Activated naive CD8-positive, alpha-beta T cell treated with anti-CD3 and anti-CD28 coated beads, Interleukin-2, amount 10 ng/mL, durations not matched to agents 7 days and 5 days (primary cell): ENCODE data around the gene PRR5. TPM values are rescaled to one million over a fixed set of nuclear protein-coding genes. Genes with fewer than 3 reads are reported as not detected.

ENCODE experiments used
- ATAC-seq: fragments of 150-1000 bp; cut with Tn5 transposase; one replicate; pipeline ENCODE4 v1.10.0; 2021; ENCODE audit warnings: low read depth, moderate library complexity
- POLR2A ChIA-PET: fragments of 350-600 bp; sonication (Branson Sonifier 250); formaldehyde crosslinking; loops from one replicate; lab custom pipeline; 2021; ENCODE audit warnings: antibody characterized with exemption; lab: Charles Lee
- DNase-seq: peaks from one replicate; pipeline ENCODE4 v3.0.0; 2021
- H3K27ac Mint-ChIP-seq: one replicate; pipeline ENCODE4 v1.8.0; 2022; ENCODE audit warnings: mild to moderate bottlenecking, mixed read lengths
- H3K27me3 Mint-ChIP-seq: one replicate; pipeline ENCODE4 v1.8.0; 2022; ENCODE audit warnings: mild to moderate bottlenecking, moderate library complexity, mixed read lengths
- H3K36me3 Mint-ChIP-seq: one replicate; pipeline ENCODE4 v1.8.0; 2021; ENCODE audit warnings: mild to moderate bottlenecking, mixed read lengths
- H3K4me1 Mint-ChIP-seq: one replicate; pipeline ENCODE4 v1.8.0; 2021; ENCODE audit warnings: mixed read lengths
- H3K4me3 Mint-ChIP-seq: one replicate; pipeline ENCODE4 v1.8.0; 2022; ENCODE audit warnings: mild to moderate bottlenecking, moderate library complexity, mixed read lengths
- H3K9me3 Mint-ChIP-seq: one replicate; pipeline ENCODE4 v1.8.0; 2021; ENCODE audit warnings: mixed read lengths
- total RNA-seq, 2 experiments: library from RNA; stranded (reverse); gene quantifications; one replicate each; pipeline ENCODE4 v1.2.3, GENCODE V29; 2021

Gene PRR5
- total RNA-seq, 2 experiments from 2014 or later, result 51.5 to 52.3 TPM

DNA sequence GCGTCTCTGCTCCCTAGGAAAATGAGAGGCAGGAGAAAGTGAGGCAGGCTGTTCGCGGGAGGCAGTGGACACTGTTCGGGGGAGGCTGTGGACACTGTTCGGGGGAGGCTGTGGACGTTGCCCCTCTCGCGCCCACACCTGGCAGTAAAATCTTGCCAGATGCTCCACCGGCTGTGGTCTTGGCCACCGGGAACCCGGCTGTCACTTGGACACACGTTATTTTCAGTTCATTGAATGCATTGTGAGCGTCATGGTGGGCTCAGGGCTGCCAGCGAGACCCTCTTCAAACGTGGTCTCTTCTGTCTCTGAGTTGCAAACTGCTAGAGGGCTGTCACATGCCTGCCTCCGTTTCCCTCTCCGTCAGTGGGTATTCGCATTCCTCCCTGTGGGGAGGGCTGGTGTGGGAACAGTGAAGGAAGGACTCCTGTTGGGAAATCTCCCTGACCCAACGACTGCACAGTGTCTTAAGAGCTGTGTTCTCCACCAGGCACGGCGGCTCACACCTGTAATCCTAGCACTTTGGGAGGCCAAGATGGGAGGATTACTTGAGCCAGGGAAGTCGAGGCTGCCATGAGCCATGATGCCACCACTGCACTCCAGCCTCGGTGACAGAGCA lies 1.4 kb downstream of the PRR5 start:
- DNase-seq (no peak), ATAC-seq (no peak)
- peaks cover 3% of the 10 kb centered on the region for H3K36me3 Mint-ChIP-seq
- H3K4me1 Mint-ChIP-seq, result peaks cover 9% of the 10 kb centered on the region
- no peak overlapping the region for H3K27ac Mint-ChIP-seq
- no peaks in the 10 kb centered on the region for H3K27me3 Mint-ChIP-seq
- no peaks in the 10 kb centered on the region for H3K9me3 Mint-ChIP-seq
- POLR2A ChIA-PET, result interaction anchor here (0.6 to 1.6 kb wide), 4 partner anchors 10 to 522 kb away, joined by 3 to 4 read pairs (median 3); partner anchors contain the start of gene PARVG
- peak overlapping the region; percentile 74 for H3K4me3 Mint-ChIP-seq

DNA sequence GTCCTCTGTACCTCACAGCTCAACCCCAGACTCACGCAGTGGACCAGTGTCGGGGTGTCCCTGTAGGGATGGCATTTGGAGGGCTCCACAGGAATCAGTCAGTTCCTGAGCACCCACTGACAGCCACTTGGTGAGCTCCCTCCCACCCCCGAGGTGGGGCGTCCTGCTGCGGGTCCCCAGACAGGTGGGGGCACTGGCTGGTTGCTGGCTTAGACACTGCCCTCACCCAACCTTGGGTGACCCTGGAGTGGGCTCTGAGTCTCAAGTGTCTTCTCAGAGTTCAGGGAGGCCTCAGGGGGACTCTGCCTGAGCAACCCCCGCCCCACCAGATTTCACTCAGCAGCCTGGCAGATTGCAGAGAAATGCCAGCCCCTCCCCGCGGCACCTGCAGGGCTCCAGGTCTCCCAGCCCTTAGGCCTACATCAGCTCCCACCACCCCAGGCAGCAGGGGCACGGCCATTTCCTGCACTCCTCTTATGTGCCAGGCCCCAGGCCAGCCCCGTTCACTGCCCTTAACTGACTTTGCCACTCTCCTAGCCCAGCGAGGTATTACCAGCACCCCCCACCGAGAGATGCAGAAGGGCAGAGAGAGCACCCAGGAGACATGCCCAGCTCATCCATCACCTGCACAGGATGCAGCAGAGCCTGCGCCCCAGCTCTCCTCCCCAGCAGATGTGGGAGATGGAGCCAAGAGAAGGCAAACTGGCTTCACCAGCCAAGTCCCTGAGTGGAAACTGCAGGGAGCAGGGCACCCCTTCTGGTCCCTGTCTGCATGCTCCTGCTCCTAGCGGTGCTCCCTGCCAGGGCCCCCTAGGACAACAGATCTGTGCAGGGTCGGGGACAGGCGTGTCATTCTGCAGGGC lies 2.4 kb downstream of the PRR5 start:
- Mint-ChIP-seq H3K36me3 (peaks cover 3% of the 10 kb centered on the region), H3K27ac (no peak overlapping the region)
- POLR2A ChIA-PET, result interaction anchor here (1.3 kb wide), 1 partner anchor 9 kb away, joined by 3 read pairs; no protein-coding TSS in a partner anchor

DNA sequence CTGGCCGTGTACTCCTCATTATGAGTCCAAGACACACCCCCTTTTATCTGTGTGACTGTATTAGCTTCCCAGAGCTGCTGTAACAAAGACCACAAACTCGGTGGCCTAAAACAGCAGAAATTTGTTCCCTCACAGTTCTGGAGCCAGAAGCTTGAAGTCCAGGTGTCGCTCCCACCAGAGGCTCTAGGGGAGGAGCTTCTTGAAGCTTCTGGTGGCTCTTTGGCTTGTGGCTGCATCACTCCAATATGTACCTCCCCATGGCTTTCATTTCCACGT lies 3.0 kb downstream of the PRR5 start:
- Mint-ChIP-seq H3K36me3 (peaks cover 3% of the 10 kb centered on the region), H3K4me1 (peaks cover 12% of the 10 kb centered on the region), H3K9me3 (no peaks in the 10 kb centered on the region), H3K27me3 (no peaks in the 10 kb centered on the region), H3K4me3 (no peak overlapping the region), H3K27ac (no peak overlapping the region)
- POLR2A ChIA-PET, result no interaction called here
- no peak for ATAC-seq
- no peak for DNase-seq

More for the DNA sequence above, 2.4 kb downstream of the PRR5 start:
- H3K4me3 Mint-ChIP-seq, result no peak overlapping the region
- H3K4me1 Mint-ChIP-seq, result peaks cover 12% of the 10 kb centered on the region
- DNase-seq (no peak), ATAC-seq (no peak)
- no peaks in the 10 kb centered on the region for H3K9me3 Mint-ChIP-seq
- no peaks in the 10 kb centered on the region for H3K27me3 Mint-ChIP-seq

DNA sequence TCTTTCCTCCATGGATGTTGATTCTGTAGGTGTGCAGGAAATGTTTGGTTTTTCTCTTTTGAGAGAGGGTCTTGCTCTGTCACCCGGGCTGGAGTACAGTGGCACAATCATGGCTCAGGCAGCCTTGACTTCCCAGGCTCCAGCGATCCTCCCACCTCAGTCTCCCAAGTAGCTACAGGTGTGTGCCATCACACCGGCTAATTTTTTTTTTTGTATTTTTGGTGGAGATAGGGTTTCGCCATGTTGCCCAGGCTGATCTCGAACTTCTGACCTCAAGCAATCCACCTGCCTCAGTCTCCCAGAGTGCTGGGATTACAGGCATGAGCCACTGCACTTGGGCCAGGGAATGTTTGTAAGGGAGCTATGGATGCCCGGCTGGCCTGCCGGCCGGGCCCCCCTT lies 4.5 kb downstream of the PRR5 start:
- no peak for DNase-seq
- Mint-ChIP-seq H3K4me3 (no peak overlapping the region), H3K4me1 (peaks cover 24% of the 10 kb centered on the region), H3K36me3 (peaks cover 3% of the 10 kb centered on the region), H3K27me3 (no peaks in the 10 kb centered on the region), H3K9me3 (no peaks in the 10 kb centered on the region), H3K27ac (no peak overlapping the region)
- POLR2A ChIA-PET, result no interaction called here
- no peak for ATAC-seq

DNA sequence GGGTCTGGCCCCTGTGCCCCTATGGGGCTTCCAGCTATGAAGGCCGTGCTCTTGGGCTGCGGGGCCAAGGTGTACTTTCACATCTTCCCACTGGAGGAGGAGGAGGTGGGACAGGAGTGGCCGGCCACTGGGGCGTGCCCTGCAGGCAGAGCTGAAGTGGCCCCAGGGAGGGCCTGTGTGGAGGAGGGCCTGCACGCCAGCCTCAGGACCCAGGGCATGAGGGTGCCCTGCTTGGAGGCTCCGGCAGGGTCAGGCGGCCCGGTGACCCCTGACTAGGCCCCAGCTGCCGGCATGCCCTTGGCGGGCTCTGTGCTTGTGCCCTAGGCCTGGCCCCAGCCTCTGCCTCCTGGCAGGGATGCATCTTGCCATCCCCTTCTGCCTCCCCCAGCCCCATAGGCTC lies 5.2 kb downstream of the PRR5 start:
- Mint-ChIP-seq H3K27ac (no peak overlapping the region), H3K4me3 (no peak overlapping the region), H3K27me3 (no peaks in the 10 kb centered on the region), H3K36me3 (peaks cover 3% of the 10 kb centered on the region), H3K4me1 (peaks cover 22% of the 10 kb centered on the region), H3K9me3 (no peaks in the 10 kb centered on the region)
- POLR2A ChIA-PET, result no interaction called here
- no peak for ATAC-seq
- no peak for DNase-seq

DNA sequence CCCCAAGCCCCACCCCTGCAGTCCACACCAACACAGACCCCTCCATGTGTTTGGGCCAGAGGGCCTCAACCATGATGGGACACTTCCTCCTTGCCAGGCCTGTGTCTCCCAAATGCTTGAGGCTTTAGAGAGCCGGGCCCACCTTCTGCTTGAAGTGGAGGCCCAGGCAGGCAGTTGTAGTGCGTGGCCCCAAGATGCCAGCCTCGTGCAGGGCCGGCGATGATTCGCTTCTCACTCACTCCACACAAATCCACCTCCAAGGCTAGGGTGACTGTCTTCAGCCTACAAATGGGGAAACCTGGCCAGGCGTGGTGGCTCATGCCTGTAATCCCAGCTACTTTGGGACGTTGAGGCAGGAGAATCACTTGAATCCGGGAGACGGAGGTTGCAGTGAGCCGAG lies 5.7 kb downstream of the PRR5 start:
- DNase-seq (no peak), ATAC-seq (no peak)
- peak overlapping the region; percentile 16 for H3K27ac Mint-ChIP-seq
- peaks cover 22% of the 10 kb centered on the region for H3K4me1 Mint-ChIP-seq
- POLR2A ChIA-PET, result interaction anchor here (1.0 to 1.2 kb wide), 2 partner anchors 15 to 22 kb away, joined by 3 to 4 read pairs; no protein-coding TSS in a partner anchor
- no peaks in the 10 kb centered on the region for H3K9me3 Mint-ChIP-seq
- peaks cover 3% of the 10 kb centered on the region for H3K36me3 Mint-ChIP-seq
- H3K27me3 Mint-ChIP-seq, result no peaks in the 10 kb centered on the region
- no peak overlapping the region for H3K4me3 Mint-ChIP-seq

DNA sequence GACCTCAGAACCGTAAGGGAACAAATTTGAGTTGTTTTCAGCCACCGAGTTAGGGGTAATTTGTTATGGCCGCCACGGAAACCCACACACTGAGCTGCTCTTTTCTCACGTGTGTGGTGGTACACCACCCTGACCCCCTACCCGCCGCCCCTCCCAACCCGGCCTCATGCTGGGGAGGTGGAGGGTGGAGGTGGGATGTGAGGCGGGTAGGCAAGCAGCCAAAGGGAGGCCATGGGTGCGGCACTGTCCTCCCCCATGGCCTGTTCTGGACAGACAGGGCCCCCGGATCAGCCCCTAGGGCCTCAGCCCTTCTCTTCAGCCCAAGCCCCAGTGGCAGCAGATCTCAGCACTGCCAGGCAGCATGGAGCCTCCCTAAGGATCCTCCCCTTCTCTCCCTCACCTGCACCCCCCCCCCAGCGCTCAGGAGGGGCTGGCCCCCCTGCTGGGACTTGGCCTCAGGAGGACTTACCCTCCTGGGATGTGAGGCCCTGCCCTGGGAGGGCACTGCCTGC lies 7.9 kb downstream of the PRR5 start:
- peaks cover 3% of the 10 kb centered on the region for H3K36me3 Mint-ChIP-seq
- no peaks in the 10 kb centered on the region for H3K27me3 Mint-ChIP-seq
- H3K4me3 Mint-ChIP-seq, result peak overlapping the region; percentile 86
- peak; percentile 17 for ATAC-seq
- no peaks in the 10 kb centered on the region for H3K9me3 Mint-ChIP-seq
- peak overlapping the region; percentile 96 for H3K27ac Mint-ChIP-seq
- H3K4me1 Mint-ChIP-seq, result peaks cover 22% of the 10 kb centered on the region
- DNase-seq, result peak; percentile 48
- POLR2A ChIA-PET, result interaction anchor here (1.2 kb wide), 1 partner anchor 9 kb away, joined by 3 read pairs; no protein-coding TSS in a partner anchor

DNA sequence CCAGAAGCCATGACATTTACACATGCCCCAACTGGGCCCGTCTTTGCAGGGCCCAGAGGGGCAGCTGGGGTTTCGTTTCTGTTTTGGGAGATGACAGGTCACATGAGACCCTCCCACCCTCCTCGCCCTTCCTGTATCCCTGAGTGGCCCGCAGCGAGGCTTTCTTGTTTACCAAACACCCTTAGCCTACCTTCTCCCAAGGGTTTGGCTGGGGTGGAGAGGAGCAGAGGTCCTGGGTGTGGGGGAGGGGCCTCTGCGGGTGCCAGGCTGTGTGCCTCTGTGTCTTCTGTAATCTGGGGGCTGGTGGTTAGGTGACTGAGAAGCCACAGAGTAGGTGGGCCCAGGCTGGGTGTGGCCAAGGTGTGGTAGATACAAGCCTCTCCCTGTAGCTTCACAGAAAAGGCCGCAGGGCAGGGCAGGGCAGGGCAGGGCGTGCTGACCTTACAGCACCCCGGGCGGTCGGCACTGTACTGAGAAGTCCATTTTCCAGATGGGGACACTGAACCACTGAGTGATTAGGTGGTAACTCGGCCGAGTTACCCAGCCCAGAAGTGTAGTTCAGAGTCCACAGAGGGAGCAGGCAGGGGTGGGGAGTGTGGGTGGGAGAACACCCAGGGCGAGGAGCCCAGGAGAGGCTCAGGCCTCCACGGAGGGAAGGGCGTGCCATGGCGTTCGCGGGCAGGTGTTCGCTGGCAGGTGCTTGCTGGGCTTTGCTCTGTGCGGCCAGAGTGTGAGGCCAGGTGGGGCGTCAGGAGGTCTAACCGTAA lies 8.7 kb downstream of the PRR5 start:
- peaks cover 22% of the 10 kb centered on the region for H3K4me1 Mint-ChIP-seq
- H3K4me3 Mint-ChIP-seq, result peak overlapping the region; percentile 86
- POLR2A ChIA-PET, result interaction anchor here (0.6 to 0.9 kb wide), 2 partner anchors 529 to 593 kb away, joined by 3 to 4 read pairs; no protein-coding TSS in a partner anchor
- no peaks in the 10 kb centered on the region for H3K27me3 Mint-ChIP-seq
- peak; percentile 64 for DNase-seq
- H3K9me3 Mint-ChIP-seq, result no peaks in the 10 kb centered on the region
- H3K27ac Mint-ChIP-seq, result peak overlapping the region; percentile 96
- ATAC-seq, result peak; percentile 72
- no peaks in the 10 kb centered on the region for H3K36me3 Mint-ChIP-seq

DNA sequence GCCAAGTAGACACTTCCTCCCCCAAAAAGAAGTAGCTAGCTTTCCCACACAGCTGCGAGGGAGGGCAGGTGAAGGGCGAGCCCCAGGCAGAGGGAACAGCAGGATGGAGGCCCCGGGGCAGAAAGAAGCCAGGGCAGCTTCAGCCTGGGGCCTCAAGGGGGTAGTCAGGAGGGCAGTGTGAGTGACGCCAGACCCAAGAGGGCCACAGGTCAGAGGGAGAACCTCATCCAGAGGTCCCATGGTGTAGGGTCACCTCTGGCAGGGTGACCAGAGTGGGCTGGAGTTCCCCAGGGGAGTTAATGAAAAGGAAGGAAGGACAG lies 9.2 kb downstream of the PRR5 start:
- DNase-seq (no peak), ATAC-seq (peak; percentile 11)
- POLR2A ChIA-PET, result interaction anchor here (0.6 to 0.9 kb wide), 2 partner anchors 530 to 592 kb away, joined by 3 to 4 read pairs; no protein-coding TSS in a partner anchor
- Mint-ChIP-seq H3K9me3 (no peaks in the 10 kb centered on the region), H3K4me1 (peaks cover 22% of the 10 kb centered on the region), H3K27ac (peak overlapping the region; percentile 96), H3K27me3 (no peaks in the 10 kb centered on the region), H3K36me3 (no peaks in the 10 kb centered on the region), H3K4me3 (no peak overlapping the region)

DNA sequence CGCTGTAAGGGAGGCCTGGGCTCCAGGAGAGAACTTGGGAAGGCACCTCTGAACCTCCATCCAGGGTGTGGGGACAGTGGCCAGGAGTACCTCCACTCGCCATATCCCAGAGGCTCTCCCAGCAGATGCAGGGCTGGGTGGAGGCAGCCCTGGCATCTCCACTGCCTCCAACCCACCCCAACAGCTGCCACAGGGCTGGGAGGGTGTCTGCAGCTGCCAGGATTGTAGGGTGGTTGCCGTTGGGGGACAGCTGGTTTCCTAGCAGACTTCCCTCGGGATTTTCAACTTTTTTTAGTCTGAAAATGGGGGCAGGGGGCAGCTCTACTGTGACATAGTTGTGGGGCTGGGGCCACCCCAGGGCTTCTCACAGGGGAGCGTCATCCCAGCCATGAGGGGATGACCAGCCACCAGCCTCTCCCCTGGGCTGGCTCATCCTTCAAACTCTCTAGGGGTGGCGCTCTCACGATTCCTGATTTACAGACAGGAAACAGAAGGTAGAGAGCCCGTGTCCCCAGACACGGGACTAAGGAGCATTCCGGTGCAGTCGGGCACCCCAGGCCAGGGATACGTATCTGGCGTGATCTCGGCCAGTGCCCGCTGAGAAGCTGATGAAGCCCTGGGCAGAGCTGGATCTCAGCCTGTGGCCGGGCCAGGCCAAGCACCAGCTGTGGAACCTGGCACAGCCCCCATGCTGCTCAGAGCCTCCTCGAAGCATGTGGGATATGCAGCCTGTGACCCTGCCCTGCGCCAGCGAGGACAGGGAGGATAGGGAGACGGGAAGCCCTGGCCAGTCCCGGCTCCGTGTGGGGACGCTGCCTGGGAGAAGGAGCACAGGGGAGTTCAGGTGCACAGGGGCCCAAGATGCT lies 9.9 kb downstream of the PRR5 start:
- H3K27ac Mint-ChIP-seq, result peak overlapping the region; percentile 96
- no peaks in the 10 kb centered on the region for H3K27me3 Mint-ChIP-seq
- ATAC-seq (no peak), DNase-seq (no peak)
- H3K4me1 Mint-ChIP-seq, result peaks cover 22% of the 10 kb centered on the region
- H3K4me3 Mint-ChIP-seq, result no peak overlapping the region
- H3K36me3 Mint-ChIP-seq, result no peaks in the 10 kb centered on the region
- H3K9me3 Mint-ChIP-seq, result no peaks in the 10 kb centered on the region
- POLR2A ChIA-PET, result no interaction called here

DNA sequence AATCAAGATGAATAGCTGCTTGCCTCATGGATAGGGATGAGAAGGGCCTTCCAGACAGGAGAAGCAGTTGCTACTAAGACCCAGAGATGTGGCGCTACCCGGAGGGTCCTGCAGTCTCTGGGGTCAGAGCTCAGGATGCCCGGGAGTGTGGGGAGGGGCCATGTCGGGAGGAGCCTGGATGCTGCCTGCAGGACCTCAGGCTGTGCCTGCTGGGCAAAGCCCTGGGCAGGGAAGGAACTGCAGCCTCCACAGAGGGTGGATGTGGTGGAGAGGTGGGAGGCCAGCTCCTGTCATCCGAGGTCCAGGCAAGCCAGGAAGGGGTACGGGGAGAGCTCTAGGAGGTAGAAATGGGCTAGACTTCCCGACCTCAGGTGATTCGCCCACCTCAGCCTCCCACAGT lies 11.0 kb downstream of the PRR5 start:
- peaks cover 20% of the 10 kb centered on the region for H3K4me1 Mint-ChIP-seq
- POLR2A ChIA-PET, result interaction anchor here (1.1 kb wide), 1 partner anchor 9 kb away, joined by 3 read pairs; no protein-coding TSS in a partner anchor
- no peaks in the 10 kb centered on the region for H3K36me3 Mint-ChIP-seq
- no peaks in the 10 kb centered on the region for H3K9me3 Mint-ChIP-seq
- DNase-seq, result no peak
- no peak for ATAC-seq
- H3K27ac Mint-ChIP-seq, result no peak overlapping the region
- H3K4me3 Mint-ChIP-seq, result no peak overlapping the region
- H3K27me3 Mint-ChIP-seq, result no peaks in the 10 kb centered on the region

DNA sequence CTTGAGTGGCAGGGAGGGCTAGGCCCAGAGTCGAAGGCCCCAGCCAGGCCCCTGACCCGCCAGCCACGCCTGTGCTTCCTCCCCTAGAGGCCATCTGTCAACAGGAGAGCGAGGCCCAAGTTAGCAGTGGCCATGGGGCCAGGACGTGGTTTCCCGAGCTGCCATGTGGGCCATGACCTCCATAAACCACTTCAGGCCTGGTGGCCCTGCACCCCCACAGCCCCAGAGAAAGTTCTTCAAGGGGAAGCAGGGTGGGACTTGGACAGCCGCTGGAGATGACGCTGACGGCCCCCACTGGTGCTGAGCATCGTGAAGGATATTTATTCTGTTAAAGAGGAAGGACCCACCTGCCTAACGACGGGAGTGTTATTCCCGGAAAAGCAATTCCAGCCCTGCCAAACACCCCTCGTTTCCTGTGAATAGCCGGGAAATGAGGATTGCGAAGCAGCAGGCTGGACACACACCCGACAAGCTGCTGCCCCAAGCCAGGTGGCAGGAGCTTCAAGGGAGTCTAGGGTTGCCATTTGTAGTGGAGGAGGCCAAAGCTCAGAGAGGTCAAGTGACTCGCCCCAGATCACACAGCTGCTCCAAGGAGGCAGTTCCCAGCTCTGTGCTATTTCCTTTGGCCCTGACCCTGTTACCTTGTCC lies 12.8 kb downstream of the PRR5 start:
- no peak overlapping the region for H3K27ac Mint-ChIP-seq
- H3K36me3 Mint-ChIP-seq, result no peaks in the 10 kb centered on the region
- no peak overlapping the region for H3K4me3 Mint-ChIP-seq
- H3K4me1 Mint-ChIP-seq, result peaks cover 18% of the 10 kb centered on the region
- H3K27me3 Mint-ChIP-seq, result no peaks in the 10 kb centered on the region
- H3K9me3 Mint-ChIP-seq, result no peaks in the 10 kb centered on the region
- DNase-seq (no peak), ATAC-seq (no peak)
- POLR2A ChIA-PET, result interaction anchor here (1.0 kb wide), 1 partner anchor 534 kb away, joined by 3 read pairs; the partner anchor contains the start of gene PARVG
